AG09309 (cell line): ENCODE results near the gene TMEM37.

Source experiments
- DNase-seq: peaks from one replicate; pipeline ENCODE4 v3.0.0-alpha.2; 2010; ENCODE audit warnings: low read depth
- H3K4me3 ChIP-seq: 2 replicates; pipeline ENCODE4 v1.5.1; 2011; ENCODE audit warnings: mild to moderate bottlenecking, low read depth, low read length, moderate library complexity; ENCODE audit not compliant: control insufficient read depth
- CTCF ChIP-seq: IDR thresholded peaks from 2 replicates; pipeline ENCODE4 v1.5.1; 2011; ENCODE audit warnings: mild to moderate bottlenecking, low read depth, low read length, inconsistent platforms; ENCODE audit not compliant: insufficient read depth, control insufficient read depth; ENCODE audit errors: missing control alignments

The TMEM37 gene

GRCh38 chr2:119463990-119464389 is 32.3 kb downstream of the TMEM37 start:
- no peak for DNase-seq
- no peak overlapping the region for H3K4me3 ChIP-seq
- TF ChIP-seq CTCF: no peak

- DNase-seq: no peak
- TF ChIP-seq CTCF: no peak
- no peak overlapping the region for H3K4me3 ChIP-seq
Observed at GRCh38 chr2:119464981-119465380, 33.3 kb downstream of the TMEM37 start.

- no peak for DNase-seq
- H3K4me3 ChIP-seq: no peak overlapping the region
- no peak for TF ChIP-seq CTCF
Observed at GRCh38 chr2:119465687-119466086, 34.0 kb downstream of the TMEM37 start.

GRCh38 chr2:119466373-119466772 is 34.7 kb downstream of the TMEM37 start:
- no peak for DNase-seq
- no peak overlapping the region for H3K4me3 ChIP-seq
- no peak for TF ChIP-seq CTCF

- no peak for TF ChIP-seq CTCF
- no peak for DNase-seq
- no peak overlapping the region for H3K4me3 ChIP-seq
Observed at GRCh38 chr2:119468154-119468955, 36.7 kb downstream of the TMEM37 start.

- no peak for DNase-seq
- no peak overlapping the region for H3K4me3 ChIP-seq
- no peak for TF ChIP-seq CTCF
Observed at GRCh38 chr2:119469131-119469530, 37.5 kb downstream of the TMEM37 start.
